PC-9 (cell line): ENCODE measurements around the gene ZNF212. TPM values are rescaled to one million over a fixed set of nuclear protein-coding genes. Genes with fewer than 3 reads are reported as not detected.

Source experiments
- BruUV-seq: library from RNA; stranded (reverse); fragments of 400-500 nt; replicated peaks from 2 replicates; lab custom pipeline; 2021; lab: Mats Ljungman, UMichigan
- CTCF ChIA-PET: fragments of 300-600 bp; sonication (Branson Sonifier 250); formaldehyde crosslinking; loops from one replicate; lab custom pipeline; 2022; ENCODE audit warnings: antibody characterized with exemption; lab: Charles Lee
- POLR2A ChIA-PET: fragments of 300-600 bp; sonication (Branson Sonifier 250); formaldehyde crosslinking; loops from one replicate; lab custom pipeline; 2022; ENCODE audit warnings: antibody characterized with exemption; ENCODE audit not compliant: unreplicated experiment; lab: Charles Lee
- DNase-seq, 2 experiments: peaks; one replicate each; pipeline versions ENCODE4 v3.0.0 to v3.0.0-alpha.2; 2015 to 2022; ENCODE audit warnings: mixed read lengths in 1 of 2
- H2AFZ ChIP-seq: fragments of 200-600 bp; sonication (generic); 2 replicates; pipeline ENCODE4 v1.8.1; 2017; ENCODE audit warnings: antibody characterized with exemption
- H3F3A ChIP-seq: fragments of 200-600 bp; sonication (generic); 2 replicates; pipeline ENCODE4 v1.8.1; 2017; ENCODE audit warnings: antibody characterized with exemption, mild to moderate bottlenecking, low read depth; ENCODE audit not compliant: insufficient read depth
- H3K27ac ChIP-seq: fragments of 200-600 bp; sonication (generic); 2 replicates; pipeline ENCODE4 v1.6.1; 2016; ENCODE audit warnings: mixed run types
- H3K27me3 ChIP-seq: fragments of 200-600 bp; sonication (generic); 2 replicates; pipeline ENCODE4 v1.6.1; 2016; ENCODE audit warnings: low read depth, mixed run types; ENCODE audit not compliant: insufficient read depth
- H3K36me3 ChIP-seq: fragments of 200-600 bp; sonication (generic); 2 replicates; pipeline ENCODE4 v1.6.1; 2016; ENCODE audit warnings: low read depth, mixed run types
- H3K4me1 ChIP-seq: fragments of 200-600 bp; sonication (generic); replicated peaks from 2 replicates; pipeline ENCODE4 v1.6.1; 2016; ENCODE audit warnings: mixed run types; ENCODE audit not compliant: insufficient read depth
- H3K4me2 ChIP-seq: fragments of 200-600 bp; sonication (generic); 2 replicates; pipeline ENCODE4 v1.6.1; 2017; ENCODE audit warnings: mixed run types
- H3K4me3 ChIP-seq: fragments of 200-600 bp; sonication (generic); 2 replicates; pipeline ENCODE4 v1.6.1; 2016; ENCODE audit warnings: mixed run types
- H3K79me2 ChIP-seq: fragments of 200-600 bp; sonication (generic); 2 replicates; pipeline ENCODE4 v1.6.1; 2017; ENCODE audit warnings: low read depth, mixed run types
- H3K9me2 ChIP-seq: fragments of 200-600 bp; sonication (generic); 2 replicates; pipeline ENCODE4 v1.8.1; 2017; ENCODE audit warnings: mild to moderate bottlenecking; ENCODE audit not compliant: insufficient read depth
- H3K9me3 ChIP-seq: fragments of 200-600 bp; sonication (generic); 2 replicates; pipeline ENCODE4 v1.8.1; 2016; ENCODE audit warnings: low read depth; ENCODE audit not compliant: insufficient read depth
- H4K20me1 ChIP-seq: fragments of 200-600 bp; sonication (generic); 2 replicates; pipeline ENCODE4 v1.8.1; 2017; ENCODE audit not compliant: insufficient read depth
- CTCF ChIP-seq: fragments of 200-600 bp; sonication (generic); conservative IDR thresholded peaks from 2 replicates; pipeline ENCODE4 v1.6.1; 2017; ENCODE audit warnings: mixed run types, antibody characterized with exemption, mild to moderate bottlenecking, moderate library complexity
- EZH2 ChIP-seq: fragments of 200-600 bp; sonication (generic); IDR thresholded peaks from 2 replicates; pipeline ENCODE4 v1.8.0; 2017; ENCODE audit warnings: antibody characterized with exemption, low read depth
- intact Hi-C: fragments of 100-400 bp; cut with micrococcal nuclease; formaldehyde crosslinking; loops from one replicate; pipeline ENCODE4 v1.10.0; 2022; ENCODE audit not compliant: unreplicated experiment
- total RNA-seq: library from RNA; stranded (reverse); gene quantifications from 2 replicates; pipeline ENCODE4 v1.2.3, GENCODE V29; 2021

The ZNF212 gene
- total RNA-seq, 1 experiment from 2014 or later = 16.9 TPM

GRCh38 chr7:149241696-149242095 is 2.2 kb downstream of the ZNF212 start:
- peaks cover 69% of the 10 kb centered on the region for H3K79me2 ChIP-seq
- CTCF ChIA-PET = no interaction called here
- peaks cover 32% of the 10 kb centered on the region for H3K4me1 ChIP-seq
- no peaks in the 10 kb centered on the region for H3K27me3 ChIP-seq
- no peak overlapping the region for H3K4me3 ChIP-seq
- TF ChIP-seq CTCF (no peak), EZH2 (no peak)
- H3K4me2 ChIP-seq = peak overlapping the region; percentile 93; the same call in 1 of the 2 replicates
- peaks cover 21% of the 10 kb centered on the region for H3F3A ChIP-seq
- H3K36me3 ChIP-seq = peaks cover 13% of the 10 kb centered on the region
- H3K9me2 ChIP-seq = no peaks in the 10 kb centered on the region
- H3K27ac ChIP-seq = no peak overlapping the region
- H4K20me1 ChIP-seq = peaks cover 13% of the 10 kb centered on the region; the same call in 1 of the 2 replicates
- BruUV-seq = no TSS peak
- POLR2A ChIA-PET = no interaction called here
- H3K9me3 ChIP-seq = peaks cover 7% of the 10 kb centered on the region; the same call in 1 of the 2 replicates
- intact Hi-C loops = no loop called here
- H2AFZ ChIP-seq = no peak overlapping the region
- no peak for DNase-seq

GRCh38 chr7:149245244-149245643 is 5.8 kb downstream of the ZNF212 start:
- H3K27ac ChIP-seq = no peak overlapping the region
- no peaks in the 10 kb centered on the region for H3K9me2 ChIP-seq
- no peak overlapping the region for H3K4me2 ChIP-seq
- H2AFZ ChIP-seq = no peak overlapping the region
- H3K36me3 ChIP-seq = peaks cover 13% of the 10 kb centered on the region
- no peak for TF ChIP-seq CTCF
- TF ChIP-seq EZH2 = no peak
- ChIA-PET POLR2A (no interaction called here), CTCF (no interaction called here)
- peaks cover 78% of the 10 kb centered on the region for H3K79me2 ChIP-seq
- H3F3A ChIP-seq = peaks cover 14% of the 10 kb centered on the region; the same call in 1 of the 2 replicates
- DNase-seq = peak in 1 of 2 experiments; percentile 62
- H3K9me3 ChIP-seq = peaks cover 7% of the 10 kb centered on the region; the same call in 1 of the 2 replicates
- H3K27me3 ChIP-seq = no peaks in the 10 kb centered on the region
- no peak overlapping the region for H3K4me3 ChIP-seq
- peaks cover 7% of the 10 kb centered on the region for H3K4me1 ChIP-seq
- H4K20me1 ChIP-seq = peaks cover 29% of the 10 kb centered on the region
- intact Hi-C loops = no loop called here
- no TSS peak for BruUV-seq

GRCh38 chr7:149245744-149246143 is 6.3 kb downstream of the ZNF212 start:
- H4K20me1 ChIP-seq = peaks cover 25% of the 10 kb centered on the region
- intact Hi-C loops = no loop called here
- no peak overlapping the region for H2AFZ ChIP-seq
- H3K27me3 ChIP-seq = no peaks in the 10 kb centered on the region
- DNase-seq = peak in 1 of 2 experiments; percentile 21
- POLR2A ChIA-PET = no interaction called here
- CTCF ChIA-PET = no interaction called here
- no TSS peak for BruUV-seq
- H3F3A ChIP-seq = peaks cover 14% of the 10 kb centered on the region; the same call in 1 of the 2 replicates
- peaks cover 13% of the 10 kb centered on the region for H3K36me3 ChIP-seq
- H3K4me2 ChIP-seq = no peak overlapping the region
- H3K9me2 ChIP-seq = no peaks in the 10 kb centered on the region
- H3K79me2 ChIP-seq = peaks cover 73% of the 10 kb centered on the region
- TF ChIP-seq CTCF (no peak), EZH2 (no peak)
- H3K9me3 ChIP-seq = peaks cover 7% of the 10 kb centered on the region; the same call in 1 of the 2 replicates
- H3K4me1 ChIP-seq = peaks cover 3% of the 10 kb centered on the region
- H3K27ac ChIP-seq = no peak overlapping the region
- H3K4me3 ChIP-seq = no peak overlapping the region
